KOPT-K1 (cell line): Measurements from ENCODE around the gene PMVK.

Source experiments
- H3K27ac ChIP-seq: fragments of 200-600 bp; sonication (generic); 2 replicates; pipeline ENCODE4 v1.5.1; 2016; ENCODE audit warnings: antibody characterized with exemption, mild to moderate bottlenecking, low read depth, low read length; ENCODE audit not compliant: poor library complexity, severe bottlenecking
- H3K36me3 ChIP-seq: fragments of 200-600 bp; sonication (generic); 2 replicates; pipeline ENCODE4 v1.5.1; 2017; ENCODE audit warnings: antibody characterized with exemption, mild to moderate bottlenecking, low read length, moderate library complexity; ENCODE audit not compliant: insufficient read depth
- H3K9me3 ChIP-seq: fragments of 200-600 bp; sonication (generic); 2 replicates; pipeline ENCODE4 v1.5.1; 2017; ENCODE audit warnings: antibody characterized with exemption, low read length, mild to moderate bottlenecking; ENCODE audit not compliant: insufficient read depth, poor library complexity, severe bottlenecking

The PMVK gene

GRCh38 chr1:154888757-154889156 is 47.8 kb downstream of the PMVK start:
- no peak overlapping the region for H3K27ac ChIP-seq
- no peaks in the 10 kb centered on the region for H3K9me3 ChIP-seq
- H3K36me3 ChIP-seq = no peaks in the 10 kb centered on the region

- Histone ChIP-seq H3K36me3 (no peaks in the 10 kb centered on the region), H3K27ac (no peak overlapping the region), H3K9me3 (no peaks in the 10 kb centered on the region)
These were observed 50.1 kb downstream of the PMVK start for GRCh38 chr1:154886281-154887015.

- Histone ChIP-seq H3K27ac (no peak overlapping the region), H3K9me3 (no peaks in the 10 kb centered on the region), H3K36me3 (no peaks in the 10 kb centered on the region)
These were observed 51.4 kb downstream of the PMVK start for GRCh38 chr1:154884869-154885701.

- Histone ChIP-seq H3K9me3 (no peaks in the 10 kb centered on the region), H3K27ac (no peak overlapping the region), H3K36me3 (no peaks in the 10 kb centered on the region)
These were observed 52.3 kb downstream of the PMVK start for GRCh38 chr1:154883919-154884868.

GRCh38 chr1:154881820-154882535 is 54.5 kb downstream of the PMVK start:
- Histone ChIP-seq H3K27ac (no peak overlapping the region), H3K9me3 (no peaks in the 10 kb centered on the region), H3K36me3 (no peaks in the 10 kb centered on the region)

GRCh38 chr1:154880671-154881070 is 55.8 kb downstream of the PMVK start:
- Histone ChIP-seq H3K9me3 (no peaks in the 10 kb centered on the region), H3K27ac (no peak overlapping the region), H3K36me3 (no peaks in the 10 kb centered on the region)

GRCh38 chr1:154879038-154879421 is 57.5 kb downstream of the PMVK start:
- Histone ChIP-seq H3K36me3 (no peaks in the 10 kb centered on the region), H3K9me3 (no peaks in the 10 kb centered on the region), H3K27ac (no peak overlapping the region)

- Histone ChIP-seq H3K9me3 (no peaks in the 10 kb centered on the region), H3K27ac (no peak overlapping the region), H3K36me3 (no peaks in the 10 kb centered on the region)
These were observed 58.0 kb downstream of the PMVK start for GRCh38 chr1:154878371-154879037.

GRCh38 chr1:154877370-154877974 is 59.0 kb downstream of the PMVK start:
- no peaks in the 10 kb centered on the region for H3K36me3 ChIP-seq
- H3K9me3 ChIP-seq = no peaks in the 10 kb centered on the region
- no peak overlapping the region for H3K27ac ChIP-seq

GRCh38 chr1:154876842-154877369 is 59.6 kb downstream of the PMVK start:
- no peaks in the 10 kb centered on the region for H3K36me3 ChIP-seq
- H3K9me3 ChIP-seq = no peaks in the 10 kb centered on the region
- no peak overlapping the region for H3K27ac ChIP-seq
